ENCODE results near the gene CARHSP1. TPM values are rescaled to one million over a fixed set of nuclear protein-coding genes. Genes with fewer than 3 reads are reported as not detected.

Gene CARHSP1
- total RNA-seq, 2 donors from 2014 or later, result 51.0 to 146 TPM

DNA sequence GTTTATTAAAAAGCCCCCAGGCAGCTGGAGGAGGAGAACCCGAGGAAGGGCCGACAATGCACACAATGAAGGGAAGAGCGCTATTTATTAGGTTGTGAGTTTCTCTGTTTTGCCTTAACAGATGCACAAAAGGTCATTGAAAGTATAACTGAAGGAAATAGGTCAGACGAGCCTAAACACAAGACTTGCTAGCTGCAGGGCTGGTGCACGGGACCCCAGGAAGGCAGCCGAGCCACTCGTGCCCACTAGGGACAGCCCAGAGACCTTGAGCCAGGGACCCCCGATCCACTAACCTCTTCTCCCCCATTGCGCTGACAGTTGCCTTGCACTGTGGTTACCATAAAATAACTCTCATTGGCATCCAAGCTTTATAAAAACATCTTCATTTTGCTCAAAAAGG, 24.6 kb upstream of the CARHSP1 start:
- no peak overlapping the region for H3K27ac ChIP-seq
- no peak for TF ChIP-seq POLR2AphosphoS5 (IDR thresholded peaks at IDR 0.05)
- TF ChIP-seq CTCF (IDR thresholded peaks at IDR 0.05), result no peak
- TF ChIP-seq POLR2A (IDR thresholded peaks at IDR 0.05), result no peak
- no peaks in the 10 kb centered on the region for H3K4me1 ChIP-seq (replicated peaks)
- no peaks in the 10 kb centered on the region for H3K27me3 ChIP-seq (replicated peaks; ENCODE audit: insufficient read depth)
- H3K36me3 ChIP-seq, result peaks cover 23 to 39% of the 10 kb centered on the region in 2 donors
- intact Hi-C loops (cut with DNase I), result no loop called here
- no peaks in the 10 kb centered on the region for H3K9me3 ChIP-seq
- 68% methylated on average over 9 of the region's 9 CpGs for WGBS
- no peak for DNase-seq (ENCODE audit: low spot score)
- H3K4me3 ChIP-seq, result no peak overlapping the region

DNA sequence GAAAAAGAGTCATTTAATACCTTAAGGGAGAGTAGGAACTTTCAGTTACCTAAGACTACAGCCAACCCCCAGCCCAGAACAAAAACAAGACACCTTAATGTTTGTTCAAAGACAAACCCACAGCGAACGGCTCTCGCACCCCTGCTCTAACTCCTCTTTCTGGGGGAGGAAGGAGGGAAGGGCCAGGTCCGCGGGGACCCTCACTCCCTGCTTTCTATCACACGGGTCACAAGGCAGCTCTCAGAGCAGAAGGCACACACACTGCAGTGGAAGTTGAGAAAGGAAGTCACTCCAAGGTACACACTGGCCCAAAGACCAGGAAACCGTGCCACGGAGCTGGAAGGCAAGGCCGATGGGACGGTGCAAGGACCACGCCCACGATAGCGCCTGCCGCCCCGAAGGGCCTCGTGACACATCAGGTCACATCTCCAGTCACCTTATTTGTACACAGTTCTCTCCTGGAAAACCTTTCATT, 23.3 kb upstream of the CARHSP1 start:
- H3K4me1 ChIP-seq (replicated peaks), result no peaks in the 10 kb centered on the region
- intact Hi-C loops (cut with DNase I), result no loop called here
- H3K9me3 ChIP-seq, result no peaks in the 10 kb centered on the region
- TF ChIP-seq POLR2AphosphoS5 (IDR thresholded peaks at IDR 0.05), result no peak
- no peak for TF ChIP-seq POLR2A (IDR thresholded peaks at IDR 0.05)
- no peak for TF ChIP-seq CTCF (IDR thresholded peaks at IDR 0.05)
- H3K4me3 ChIP-seq, result no peak overlapping the region
- 61% methylated on average over 16 of the region's 16 CpGs for WGBS
- H3K36me3 ChIP-seq, result peaks cover 16 to 30% of the 10 kb centered on the region in 2 donors
- H3K27ac ChIP-seq, result peak overlapping the region; percentile 28 to 33
- no peaks in the 10 kb centered on the region for H3K27me3 ChIP-seq (replicated peaks; ENCODE audit: insufficient read depth)
- no peak for DNase-seq (ENCODE audit: low spot score)

DNA sequence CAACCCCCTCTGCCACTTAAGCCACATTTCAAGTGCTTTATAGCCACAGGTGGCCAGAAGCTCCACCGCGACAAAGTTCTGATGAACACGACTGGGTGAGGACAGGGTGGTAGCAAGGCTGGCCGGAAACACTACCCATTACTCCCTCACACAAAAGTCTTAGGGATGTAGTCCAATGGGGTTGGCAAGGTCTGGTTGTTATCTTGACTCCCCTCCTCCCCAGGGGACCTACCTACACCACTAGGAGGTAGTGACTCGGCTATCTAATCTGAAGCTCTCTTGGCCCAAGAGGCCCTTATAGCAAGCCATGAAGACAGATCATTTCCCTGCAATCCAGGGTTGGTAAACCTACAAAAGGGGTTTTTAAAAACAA, 21.7 kb upstream of the CARHSP1 start:
- no peaks in the 10 kb centered on the region for H3K4me1 ChIP-seq (replicated peaks)
- no peaks in the 10 kb centered on the region for H3K9me3 ChIP-seq
- DNase-seq (ENCODE audit: low spot score), result no peak
- H3K27ac ChIP-seq, result no peak overlapping the region
- H3K36me3 ChIP-seq, result peaks cover 16 to 18% of the 10 kb centered on the region in 2 donors
- H3K4me3 ChIP-seq, result no peak overlapping the region
- intact Hi-C loops (cut with DNase I), result no loop called here
- no peaks in the 10 kb centered on the region for H3K27me3 ChIP-seq (replicated peaks; ENCODE audit: insufficient read depth)
- 90% methylated on average over 5 of the region's 5 CpGs for WGBS
- TF ChIP-seq CTCF (IDR thresholded peaks at IDR 0.05), result no peak
- TF ChIP-seq POLR2A (IDR thresholded peaks at IDR 0.05), result no peak
- TF ChIP-seq POLR2AphosphoS5 (IDR thresholded peaks at IDR 0.05), result no peak

GRCh38 chr16:8889893-8890548, 21.2 kb upstream of the CARHSP1 start:
- Histone ChIP-seq H3K27me3 (replicated peaks; ENCODE audit: insufficient read depth) (no peaks in the 10 kb centered on the region), H3K4me3 (no peak overlapping the region), H3K9me3 (no peaks in the 10 kb centered on the region), H3K27ac (no peak overlapping the region), H3K4me1 (replicated peaks) (no peaks in the 10 kb centered on the region), H3K36me3 (peaks cover 12 to 17% of the 10 kb centered on the region in 2 donors)
- TF ChIP-seq CTCF (IDR thresholded peaks at IDR 0.05), result no peak
- no peak for TF ChIP-seq POLR2AphosphoS5 (IDR thresholded peaks at IDR 0.05)
- TF ChIP-seq POLR2A (IDR thresholded peaks at IDR 0.05), result no peak
- 76% methylated on average over 14 of the region's 14 CpGs for WGBS
- no peak for DNase-seq (ENCODE audit: low spot score)
- intact Hi-C loops (cut with DNase I), result no loop called here

Measured in prostate gland (tissue), 2 donors.